ENCODE data around the gene CABP4.
"Not testable (repeated sequence)": the region's sequence is repeated elsewhere in the genome, so short reads cannot be mapped to it uniquely, and the experiment has no call there.

The CABP4 gene

GRCh38 chr11:67483831-67484665, 28.9 kb downstream of the CABP4 start:
- no peak for DNase-seq

- no peak for DNase-seq
Observed at GRCh38 chr11:67484847-67485311, 29.7 kb downstream of the CABP4 start.

- not testable (repeated sequence) for DNase-seq
Observed at GRCh38 chr11:67485873-67486361, 30.8 kb downstream of the CABP4 start.

DNA sequence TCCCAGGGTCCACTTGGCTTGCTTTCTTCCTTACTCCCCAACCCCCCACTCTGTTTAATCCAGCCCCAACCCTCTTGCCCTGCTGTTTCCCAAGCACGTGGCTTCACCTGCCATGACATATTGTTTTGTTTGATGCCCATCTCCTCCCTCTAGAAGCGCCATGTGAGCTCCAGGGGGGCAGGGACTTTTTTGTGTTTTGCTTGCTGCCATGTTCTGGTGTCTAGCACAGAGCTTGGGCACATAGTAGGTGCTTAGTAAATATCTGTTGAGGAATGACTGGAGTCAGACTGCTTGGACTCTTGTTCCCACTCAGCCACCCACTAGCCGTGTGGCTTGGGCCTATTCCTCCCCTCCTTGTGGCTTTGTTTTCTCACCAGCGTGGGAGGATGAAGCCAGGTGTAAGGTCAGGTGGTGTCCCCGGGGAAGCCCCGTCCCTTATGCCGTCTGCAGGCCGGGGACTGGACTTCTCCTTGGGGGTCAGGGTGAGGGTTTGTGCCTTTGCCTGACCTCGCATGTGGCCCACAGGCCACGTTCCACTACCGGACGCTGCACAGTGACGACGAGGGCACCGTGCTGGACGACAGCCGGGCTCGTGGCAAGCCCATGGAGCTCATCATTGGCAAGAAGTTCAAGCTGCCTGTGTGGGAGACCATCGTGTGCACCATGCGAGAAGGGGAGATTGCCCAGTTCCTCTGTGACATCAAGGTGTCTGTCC, 31.5 kb downstream of the CABP4 start:
- DNase-seq: no peak

DNA sequence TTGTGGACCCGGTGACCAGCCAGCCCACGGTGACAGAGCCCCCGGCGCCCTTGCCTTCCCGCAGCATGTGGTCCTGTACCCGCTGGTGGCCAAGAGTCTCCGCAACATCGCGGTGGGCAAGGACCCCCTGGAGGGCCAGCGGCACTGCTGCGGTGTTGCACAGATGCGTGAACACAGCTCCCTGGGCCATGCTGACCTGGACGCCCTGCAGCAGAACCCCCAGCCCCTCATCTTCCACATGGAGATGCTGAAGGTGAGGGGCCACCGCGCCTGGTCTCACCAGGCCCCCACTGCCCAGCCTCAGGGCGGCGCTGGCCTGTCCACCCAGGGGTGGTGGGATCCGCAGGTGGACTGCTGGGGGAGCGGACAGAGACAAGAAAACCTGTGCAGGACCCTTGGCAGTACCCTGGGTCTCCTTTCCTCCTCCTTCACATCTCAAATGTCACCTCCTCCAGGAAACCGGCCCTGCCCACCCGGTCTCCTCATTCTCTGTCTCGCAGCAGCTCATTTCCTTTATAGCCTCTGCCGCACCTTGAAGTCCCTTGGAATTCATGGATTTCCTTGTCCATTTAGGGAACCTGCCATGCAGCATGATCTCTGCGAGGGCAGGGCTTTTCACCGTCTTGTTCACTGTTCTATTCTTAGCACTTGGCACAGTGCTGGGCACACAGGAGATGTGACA, 34.2 kb downstream of the CABP4 start:
- DNase-seq: no peak

DNA sequence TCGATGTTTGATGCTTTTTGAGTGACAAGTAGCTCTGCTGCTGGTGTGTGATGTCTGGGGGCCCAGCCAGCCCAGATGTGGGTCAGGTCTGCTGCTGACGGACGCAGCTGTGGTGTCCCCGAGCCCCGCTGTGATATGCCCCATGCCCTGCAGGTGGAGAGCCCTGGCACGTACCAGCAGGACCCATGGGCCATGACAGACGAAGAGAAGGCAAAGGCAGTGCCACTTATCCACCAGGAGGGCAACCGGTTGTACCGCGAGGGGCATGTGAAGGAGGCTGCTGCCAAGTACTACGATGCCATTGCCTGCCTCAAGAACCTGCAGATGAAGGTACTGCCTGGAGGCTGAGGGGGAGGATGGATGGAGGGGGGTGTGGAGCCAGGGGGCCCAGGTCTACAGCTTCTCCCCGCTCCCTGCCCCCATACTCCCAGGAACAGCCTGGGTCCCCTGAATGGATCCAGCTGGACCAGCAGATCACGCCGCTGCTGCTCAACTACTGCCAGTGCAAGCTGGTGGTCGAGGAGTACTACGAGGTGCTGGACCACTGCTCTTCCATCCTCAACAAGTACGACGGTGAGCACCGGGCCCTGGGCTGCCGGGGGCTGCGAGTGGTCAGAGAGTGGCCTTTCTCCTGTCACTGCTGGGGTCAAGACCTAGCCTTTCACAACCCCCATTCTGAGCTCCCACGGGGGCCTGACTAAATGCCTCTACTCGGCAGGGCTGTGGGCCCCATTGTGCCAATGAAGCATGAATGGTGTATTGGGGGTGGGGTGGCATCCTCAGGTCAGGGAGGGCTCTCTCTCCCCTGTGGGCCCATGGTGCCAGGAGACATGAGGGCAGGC, 35.0 kb downstream of the CABP4 start:
- DNase-seq: no peak

DNA sequence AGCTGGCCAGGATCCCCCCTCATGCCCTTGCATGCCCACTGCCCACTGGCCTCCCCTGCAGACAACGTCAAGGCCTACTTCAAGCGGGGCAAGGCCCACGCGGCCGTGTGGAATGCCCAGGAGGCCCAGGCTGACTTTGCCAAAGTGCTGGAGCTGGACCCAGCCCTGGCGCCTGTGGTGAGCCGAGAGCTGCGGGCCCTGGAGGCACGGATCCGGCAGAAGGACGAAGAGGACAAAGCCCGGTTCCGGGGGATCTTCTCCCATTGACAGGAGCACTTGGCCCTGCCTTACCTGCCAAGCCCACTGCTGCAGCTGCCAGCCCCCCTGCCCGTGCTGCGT, 35.5 kb downstream of the CABP4 start:
- DNase-seq: no peak

- no peak for DNase-seq
Observed at GRCh38 chr11:67491276-67492068, 36.3 kb downstream of the CABP4 start.

DNA sequence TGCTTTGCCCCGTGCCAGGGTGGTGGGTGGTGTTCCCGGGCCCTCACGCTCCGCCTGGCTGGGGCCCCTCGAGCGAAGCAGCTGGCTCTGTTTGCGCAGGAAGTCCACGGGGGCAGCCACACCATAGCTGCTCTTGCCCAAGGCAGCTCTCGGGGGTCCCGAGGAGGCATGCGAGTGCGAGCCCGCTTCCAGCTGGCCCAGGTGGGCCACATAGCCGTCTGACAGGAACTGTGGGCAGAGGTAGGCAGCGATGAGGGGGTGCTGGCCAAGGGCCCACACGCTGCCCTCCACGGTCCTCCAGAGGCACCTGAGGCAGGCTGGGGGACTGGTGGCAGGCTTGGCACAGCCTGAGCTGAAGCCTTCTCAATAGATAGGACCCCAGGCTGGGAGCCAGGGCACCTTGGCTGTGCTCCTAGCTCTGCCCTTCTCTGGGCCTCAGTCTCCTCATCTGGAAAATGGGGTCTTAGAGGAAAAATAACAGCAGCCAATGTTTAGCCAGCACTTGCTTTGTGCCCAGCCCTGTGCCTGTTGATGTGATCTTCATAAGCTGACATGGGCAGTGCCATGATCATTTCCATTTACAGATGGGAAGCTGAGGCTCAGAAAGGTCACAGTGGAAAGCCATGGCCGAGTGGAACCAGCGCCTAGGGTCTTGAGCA, 37.0 kb downstream of the CABP4 start:
- no peak for DNase-seq

- DNase-seq: no peak
Observed at GRCh38 chr11:67492801-67493547, 37.8 kb downstream of the CABP4 start.

- no peak for DNase-seq
Observed at GRCh38 chr11:67493548-67494370, 38.6 kb downstream of the CABP4 start.

- no peak for DNase-seq
Observed at GRCh38 chr11:67494371-67495233, 39.4 kb downstream of the CABP4 start.

DNA sequence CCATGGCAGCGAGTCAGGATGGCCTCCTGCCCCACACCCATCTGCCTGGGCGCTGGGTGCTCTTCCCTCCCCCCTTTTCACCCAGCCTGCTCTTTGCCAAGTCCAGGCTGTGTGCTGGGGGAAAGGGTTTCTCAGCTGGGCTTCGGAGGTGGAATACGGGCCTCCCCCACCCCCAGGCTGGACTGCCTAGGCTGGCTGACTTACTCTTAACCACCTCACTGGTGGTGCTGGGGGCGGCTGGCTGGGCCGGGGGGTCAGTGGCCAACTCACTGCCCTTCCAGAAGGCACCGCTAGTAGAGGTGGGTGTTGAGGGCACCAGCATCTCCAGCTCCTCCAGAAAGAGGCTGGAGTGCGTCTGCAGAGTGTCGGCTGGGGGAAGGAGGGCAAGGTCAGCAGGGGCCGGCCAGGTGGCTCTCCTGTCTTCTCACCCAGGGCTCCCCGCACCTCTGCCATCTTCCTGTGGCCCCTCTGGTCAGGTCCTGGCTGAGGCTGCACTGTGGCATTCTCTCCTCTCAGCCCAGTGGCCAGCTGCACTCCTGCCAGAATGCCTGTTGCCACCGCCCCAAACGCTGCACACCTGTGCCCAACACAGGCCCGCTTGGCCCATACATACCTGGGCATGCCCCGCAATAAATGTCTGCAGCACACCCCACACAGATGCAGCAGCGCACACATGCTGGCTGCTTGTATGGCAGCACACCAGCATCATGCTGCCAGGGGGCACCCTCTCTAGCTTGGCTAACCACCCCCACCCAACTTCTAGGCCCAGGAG, 40.3 kb downstream of the CABP4 start:
- no peak for DNase-seq

DNA sequence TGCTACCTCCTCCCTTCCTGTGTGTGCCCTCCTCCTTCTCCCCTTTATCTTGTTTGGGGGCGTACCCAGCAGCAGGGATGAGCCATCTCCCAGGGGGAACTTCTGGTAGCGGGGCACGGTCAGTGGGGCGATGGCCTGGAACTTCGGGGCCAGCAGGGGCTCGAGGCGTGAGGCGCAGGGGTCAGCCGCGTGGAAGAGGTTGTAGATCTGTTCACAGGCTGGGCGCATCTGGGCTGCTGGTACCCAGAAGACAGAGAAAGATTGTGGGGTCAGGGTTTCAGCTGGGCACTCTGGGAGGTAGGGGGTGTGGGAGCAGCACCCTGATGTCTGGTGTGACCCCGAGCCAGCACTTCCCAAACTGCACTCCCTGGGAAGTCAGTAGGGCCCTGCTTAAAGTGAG, 41.0 kb downstream of the CABP4 start:
- DNase-seq: no peak

- DNase-seq: no peak
Observed at GRCh38 chr11:67497656-67498291, 42.6 kb downstream of the CABP4 start.

DNA sequence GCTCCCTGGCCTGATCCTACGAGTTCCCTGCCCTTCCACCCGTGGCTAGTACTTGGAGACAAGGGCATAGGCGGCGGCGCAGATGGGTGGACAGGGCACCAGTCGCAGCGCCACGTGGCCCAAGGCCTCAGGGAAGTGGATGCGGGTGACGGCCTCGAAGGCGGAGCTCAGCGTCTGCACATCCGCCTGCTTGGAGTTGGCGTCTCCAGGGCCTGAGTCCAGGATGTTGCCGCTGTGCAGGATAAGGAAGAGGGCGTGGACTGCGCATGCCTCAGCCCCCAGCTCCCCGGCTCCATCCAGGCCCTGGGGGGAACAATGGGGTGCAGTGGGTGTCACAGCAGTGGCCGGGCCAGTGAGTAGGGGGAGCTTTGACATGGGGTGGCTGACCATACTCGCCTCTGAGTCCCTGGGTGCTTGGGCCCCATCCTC, 43.4 kb downstream of the CABP4 start:
- DNase-seq: no peak

Measured in fibroblast of skin of scalp (primary cell).